ENCODE results near the gene LIN28A.

LIN28A gene

GRCh38 chr1:26418865-26419349 is 8.3 kb downstream of the LIN28A start:
- no peak for DNase-seq (ENCODE audit: extremely low spot score)
- no peak for TF ChIP-seq ARNT (IDR thresholded peaks at IDR 0.05)
- TF ChIP-seq ELF4 (IDR thresholded peaks at IDR 0.05), result no peak
- TF ChIP-seq ZNF384 (IDR thresholded peaks at IDR 0.05), result no peak
- TF ChIP-seq CTBP1 (IDR thresholded peaks at IDR 0.05; ENCODE audit: borderline replicate concordance), result no peak
- TF ChIP-seq TARDBP (IDR thresholded peaks at IDR 0.05), result no peak
- no peak for TF ChIP-seq L3MBTL2 (conservative IDR thresholded peaks at IDR 0.05)
- TF ChIP-seq HDGF (IDR thresholded peaks at IDR 0.05; ENCODE audit: borderline replicate concordance), result no peak
- TF ChIP-seq FOXA1 (IDR thresholded peaks at IDR 0.05), result no peak
- POLR2A ChIA-PET, result no interaction called here
- CTCF ChIA-PET, result interaction anchor here (0.7 to 1.4 kb wide), 2 partner anchors 14 to 133 kb away, joined by 3 to 8 read pairs; no protein-coding TSS in a partner anchor

DNA sequence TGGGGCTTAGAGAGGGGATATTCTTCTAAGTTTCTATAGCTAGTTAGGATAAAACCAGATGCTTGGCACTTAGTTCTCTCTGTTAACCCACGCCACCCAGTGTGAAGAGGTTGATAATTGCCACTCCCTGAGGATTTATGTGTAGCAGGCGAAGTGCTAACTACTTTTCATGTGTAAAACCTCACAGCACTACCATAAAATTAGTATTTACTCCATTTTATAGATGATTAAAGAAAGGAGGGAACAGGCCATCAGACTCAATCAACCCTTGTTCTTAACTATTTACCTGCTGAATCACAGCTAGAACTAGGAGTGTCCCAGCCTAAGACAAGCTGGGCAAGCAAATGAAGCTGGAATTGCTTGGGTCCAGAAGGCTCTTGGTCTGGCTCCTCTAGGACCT is 8.9 kb downstream of the LIN28A start:
- DNase-seq (ENCODE audit: extremely low spot score), result no peak

GRCh38 chr1:26429721-26430120 is 19.1 kb downstream of the LIN28A start:
- DNase-seq (ENCODE audit: extremely low spot score), result no peak
- CTCF ChIA-PET, result interaction anchor here (0.7 to 1.6 kb wide), 3 partner anchors 9 to 41 kb away, joined by 5 to 6 read pairs (median 6); no protein-coding TSS in a partner anchor
- TF ChIP-seq HDGF (IDR thresholded peaks at IDR 0.05; ENCODE audit: borderline replicate concordance) (no peak), FOXA1 (IDR thresholded peaks at IDR 0.05) (no peak), SP1 (IDR thresholded peaks at IDR 0.05) (no peak), SUZ12 (IDR thresholded peaks at IDR 0.05) (no peak), NFRKB (IDR thresholded peaks at IDR 0.05) (no peak), LEF1 (IDR thresholded peaks at IDR 0.05; ENCODE audit: borderline replicate concordance) (no peak), FOXK2 (IDR thresholded peaks at IDR 0.05) (no peak), ELF4 (IDR thresholded peaks at IDR 0.05) (no peak)
- POLR2A ChIA-PET, result no interaction called here

More for the DNA sequence above, 8.9 kb downstream of the LIN28A start:
- TF ChIP-seq L3MBTL2 (conservative IDR thresholded peaks at IDR 0.05), result no peak
- TF ChIP-seq HDGF (IDR thresholded peaks at IDR 0.05; ENCODE audit: borderline replicate concordance), result no peak
- TF ChIP-seq TARDBP (IDR thresholded peaks at IDR 0.05), result no peak
- TF ChIP-seq BHLHE40 (IDR thresholded peaks at IDR 0.05; ENCODE audit: borderline replicate concordance), result no peak
- no peak for TF ChIP-seq FOXK2 (IDR thresholded peaks at IDR 0.05)
- TF ChIP-seq SP1 (IDR thresholded peaks at IDR 0.05), result no peak
- TF ChIP-seq FOXA1 (IDR thresholded peaks at IDR 0.05), result no peak
- TF ChIP-seq ARNT (IDR thresholded peaks at IDR 0.05), result no peak
- TF ChIP-seq LEF1 (IDR thresholded peaks at IDR 0.05; ENCODE audit: borderline replicate concordance), result no peak
- ChIA-PET POLR2A (interaction anchor here (0.6 to 1.7 kb wide), 3 partner anchors 13 to 52 kb away, joined by 3 to 8 read pairs (median 4); partner anchors contain the start of genes DHDDS and HMGN2), CTCF (interaction anchor here (1.4 kb wide), 1 partner anchor 134 kb away, joined by 8 read pairs; no protein-coding TSS in a partner anchor)

DNA sequence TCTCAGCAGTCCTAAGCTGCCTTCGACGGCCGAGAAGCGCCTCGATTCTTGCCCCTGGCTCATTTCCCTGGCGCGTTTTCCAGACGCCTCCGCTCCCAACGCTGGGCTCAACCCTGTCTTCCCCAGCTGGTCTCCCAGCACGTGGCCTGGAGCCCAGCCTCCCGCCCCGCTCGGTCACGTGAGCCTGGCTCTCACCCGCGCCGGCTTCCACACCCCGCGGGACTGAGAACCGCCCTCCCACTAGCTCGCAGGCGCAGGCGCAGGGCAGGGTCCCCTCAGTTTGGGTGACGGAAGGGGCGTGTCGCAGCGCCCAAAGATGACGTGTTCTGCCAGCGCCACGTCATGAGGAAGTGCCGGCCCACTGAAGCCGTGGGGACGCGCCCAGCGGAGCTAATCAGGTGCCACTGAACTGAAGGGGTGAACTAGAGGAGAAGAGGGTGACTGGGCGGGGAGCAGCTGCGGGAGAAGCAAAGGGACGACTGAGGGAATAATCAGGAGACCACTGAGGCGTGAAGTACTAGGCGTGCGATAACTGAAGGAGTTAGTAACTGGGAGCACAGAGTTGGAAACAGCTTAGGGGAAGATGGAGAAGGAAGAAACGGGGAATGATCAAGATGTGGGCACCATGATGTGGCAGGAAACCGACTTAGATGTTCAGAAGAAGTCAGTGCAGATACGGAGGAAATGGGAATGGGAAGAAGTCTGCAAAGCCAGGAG is 21.5 kb downstream of the LIN28A start, which contains the start of gene DHDDS:
DHDDS (plus strand) TSS at position 343 of the 717 bp plus-strand sequence. CDS start 625 bp downstream, outside the sequence.
- peak; percentile 99 for DNase-seq (ENCODE audit: extremely low spot score)
- ChIA-PET CTCF (interaction anchor here (0.6 to 2.4 kb wide), 2 partner anchors 13 to 15 kb away, joined by 3 to 14 read pairs; no protein-coding TSS in a partner anchor), POLR2A (interaction anchor here (0.8 to 3.8 kb wide), 17 partner anchors 8 to 397 kb away, joined by 3 to 27 read pairs (median 4); partner anchors contain the start of gene HMGN2)
- TF ChIP-seq LEF1 (IDR thresholded peaks at IDR 0.05; ENCODE audit: borderline replicate concordance) (no peak), BHLHE40 (IDR thresholded peaks at IDR 0.05; ENCODE audit: borderline replicate concordance) (no peak), CTBP1 (IDR thresholded peaks at IDR 0.05; ENCODE audit: borderline replicate concordance) (no peak), ARNT (IDR thresholded peaks at IDR 0.05) (no peak), SUZ12 (IDR thresholded peaks at IDR 0.05) (no peak), FOXA1 (IDR thresholded peaks at IDR 0.05) (no peak), NFRKB (IDR thresholded peaks at IDR 0.05) (no peak), ELF4 (IDR thresholded peaks at IDR 0.05) (peak; percentile 60), ZNF384 (IDR thresholded peaks at IDR 0.05) (no peak), HDGF (IDR thresholded peaks at IDR 0.05; ENCODE audit: borderline replicate concordance) (no peak), FOXK2 (IDR thresholded peaks at IDR 0.05) (no peak), TARDBP (IDR thresholded peaks at IDR 0.05) (peak; percentile 97), PKNOX1 (IDR thresholded peaks at IDR 0.05) (peak; percentile 74), SP1 (IDR thresholded peaks at IDR 0.05) (peak; percentile 50; the same call in 1 of the 2 replicates), L3MBTL2 (conservative IDR thresholded peaks at IDR 0.05) (peak; percentile 100), FOXM1 (IDR thresholded peaks at IDR 0.05; ENCODE audit: borderline replicate concordance) (no peak)

DNA sequence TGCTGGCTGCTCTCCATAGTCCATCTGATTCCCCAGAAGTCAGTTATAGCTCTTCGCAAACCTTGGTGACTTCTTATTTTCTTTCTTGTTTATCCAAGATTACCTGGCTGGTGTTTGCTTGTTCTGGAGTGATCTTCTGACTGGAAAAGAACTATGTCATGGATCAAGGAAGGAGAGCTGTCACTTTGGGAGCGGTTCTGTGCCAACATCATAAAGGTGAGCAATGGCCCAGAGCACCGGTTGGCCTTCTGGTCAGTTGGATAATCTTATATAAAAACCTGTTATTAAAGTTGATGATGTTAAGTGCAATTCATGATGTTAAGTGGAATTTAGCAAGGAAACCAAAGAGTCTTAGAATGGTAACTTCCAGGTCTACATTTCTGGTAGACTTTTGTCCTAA is 22.2 kb downstream of the LIN28A start:
- no peak for DNase-seq (ENCODE audit: extremely low spot score)
- no peak for TF ChIP-seq BHLHE40 (IDR thresholded peaks at IDR 0.05; ENCODE audit: borderline replicate concordance)
- no peak for TF ChIP-seq FOXM1 (IDR thresholded peaks at IDR 0.05; ENCODE audit: borderline replicate concordance)
- TF ChIP-seq CTBP1 (IDR thresholded peaks at IDR 0.05; ENCODE audit: borderline replicate concordance), result no peak
- no peak for TF ChIP-seq SUZ12 (IDR thresholded peaks at IDR 0.05)
- TF ChIP-seq SP1 (IDR thresholded peaks at IDR 0.05), result no peak
- no peak for TF ChIP-seq ARNT (IDR thresholded peaks at IDR 0.05)
- POLR2A ChIA-PET, result interaction anchor here (1.2 to 3.8 kb wide), 9 partner anchors 10 to 147 kb away, joined by 4 to 27 read pairs (median 8); partner anchors contain the start of gene HMGN2
- CTCF ChIA-PET, result interaction anchor here (0.6 to 2.4 kb wide), 2 partner anchors 14 to 15 kb away, joined by 3 to 14 read pairs; no protein-coding TSS in a partner anchor

- ChIA-PET CTCF (no interaction called here), POLR2A (interaction anchor here (3.8 kb wide), 1 partner anchor 11 kb away, joined by 24 read pairs; no protein-coding TSS in a partner anchor)
- TF ChIP-seq SP1 (IDR thresholded peaks at IDR 0.05) (no peak), L3MBTL2 (conservative IDR thresholded peaks at IDR 0.05) (no peak), LEF1 (IDR thresholded peaks at IDR 0.05; ENCODE audit: borderline replicate concordance) (no peak), FOXK2 (IDR thresholded peaks at IDR 0.05) (no peak), FOXA1 (IDR thresholded peaks at IDR 0.05) (no peak), CTBP1 (IDR thresholded peaks at IDR 0.05; ENCODE audit: borderline replicate concordance) (no peak)
- DNase-seq (ENCODE audit: extremely low spot score), result no peak
Measured at GRCh38 chr1:26434161-26434752, 23.6 kb downstream of the LIN28A start.
